ENCODE measurements around the gene DIP2A.

The DIP2A gene

DNA sequence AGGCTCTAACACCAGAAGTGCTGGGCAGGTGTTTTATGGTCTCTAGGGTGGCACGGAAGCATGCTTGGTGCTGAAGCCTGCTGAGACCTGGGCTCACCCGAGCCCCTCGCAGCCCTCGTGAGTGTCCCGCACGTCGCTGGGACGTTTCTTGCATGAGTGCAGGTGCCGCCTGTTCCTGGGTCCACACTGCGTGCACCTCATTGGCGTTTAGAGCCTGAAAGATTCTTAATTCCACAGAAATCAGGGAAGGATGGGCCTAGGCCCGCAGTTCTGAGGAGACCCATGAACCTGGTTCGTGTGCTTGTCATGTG lies 43.8 kb upstream of the DIP2A start:
- Histone ChIP-seq H3K9me3 (ENCODE audit: insufficient read depth, low read length) (no peaks in the 10 kb centered on the region), H4K20me1 (ENCODE audit: insufficient read depth, low read length) (no peaks in the 10 kb centered on the region), H3K36me3 (replicated peaks; ENCODE audit: low read depth, low read length) (peaks cover 8% of the 10 kb centered on the region), H3K27me3 (ENCODE audit: low read depth, low read length) (no peaks in the 10 kb centered on the region), H3K4me3 (ENCODE audit: low read length) (no peak overlapping the region), H3K4me2 (ENCODE audit: low read length) (no peak overlapping the region), H3K9ac (ENCODE audit: low read length) (no peak overlapping the region), H2AFZ (ENCODE audit: low read depth, low read length) (no peak overlapping the region), H3K4me1 (ENCODE audit: low read length) (no peaks in the 10 kb centered on the region), H3K27ac (ENCODE audit: low read length) (no peak overlapping the region), H3K79me2 (ENCODE audit: low read length) (no peaks in the 10 kb centered on the region)
- no peak for TF ChIP-seq EZH2phosphoT487 (IDR thresholded peaks at IDR 0.05; ENCODE audit: low read depth)
- no peak for TF ChIP-seq CTCF (IDR thresholded peaks at IDR 0.05; ENCODE audit: low read depth, low read length)

- Histone ChIP-seq H3K27me3 (ENCODE audit: low read depth, low read length) (no peaks in the 10 kb centered on the region), H3K4me2 (ENCODE audit: low read length) (no peak overlapping the region), H4K20me1 (ENCODE audit: insufficient read depth, low read length) (no peaks in the 10 kb centered on the region), H3K79me2 (ENCODE audit: low read length) (no peaks in the 10 kb centered on the region), H3K36me3 (replicated peaks; ENCODE audit: low read depth, low read length) (peaks cover 8% of the 10 kb centered on the region), H3K4me1 (ENCODE audit: low read length) (no peaks in the 10 kb centered on the region), H3K9ac (ENCODE audit: low read length) (no peak overlapping the region), H3K4me3 (ENCODE audit: low read length) (no peak overlapping the region), H3K9me3 (ENCODE audit: insufficient read depth, low read length) (no peaks in the 10 kb centered on the region), H3K27ac (ENCODE audit: low read length) (no peak overlapping the region), H2AFZ (ENCODE audit: low read depth, low read length) (no peak overlapping the region)
- TF ChIP-seq EZH2phosphoT487 (IDR thresholded peaks at IDR 0.05; ENCODE audit: low read depth) (no peak), CTCF (IDR thresholded peaks at IDR 0.05; ENCODE audit: low read depth, low read length) (no peak)
Measured at GRCh38 chr21:46416551-46416950, 42.1 kb upstream of the DIP2A start.

GRCh38 chr21:46418265-46418946 lies 40.3 kb upstream of the DIP2A start:
- no peak overlapping the region for H3K9ac ChIP-seq (ENCODE audit: low read length)

More at GRCh38 chr21:46418265-46418946, 40.3 kb upstream of the DIP2A start:
- Histone ChIP-seq H3K36me3 (replicated peaks; ENCODE audit: low read depth, low read length) (peaks cover 12% of the 10 kb centered on the region), H3K4me2 (ENCODE audit: low read length) (no peak overlapping the region), H2AFZ (ENCODE audit: low read depth, low read length) (no peak overlapping the region), H3K4me3 (ENCODE audit: low read length) (no peak overlapping the region), H3K27me3 (ENCODE audit: low read depth, low read length) (no peaks in the 10 kb centered on the region), H3K4me1 (ENCODE audit: low read length) (no peaks in the 10 kb centered on the region), H4K20me1 (ENCODE audit: insufficient read depth, low read length) (no peaks in the 10 kb centered on the region), H3K9me3 (ENCODE audit: insufficient read depth, low read length) (no peaks in the 10 kb centered on the region), H3K79me2 (ENCODE audit: low read length) (no peaks in the 10 kb centered on the region), H3K27ac (ENCODE audit: low read length) (no peak overlapping the region)
- TF ChIP-seq CTCF (IDR thresholded peaks at IDR 0.05; ENCODE audit: low read depth, low read length), result no peak
- no peak for TF ChIP-seq EZH2phosphoT487 (IDR thresholded peaks at IDR 0.05; ENCODE audit: low read depth)

All from OCI-LY3 (cell line).